Measurements from ENCODE around the gene CDO1.
A peak's percentile ranks its signal among the peaks of the same experiment; 100 is the strongest.

Gene CDO1

GRCh38 chr5:115816226-115817081 is at the start of gene CDO1:
Gene CDO1, minus strand, starts transcription at chr5:115816659. Its CDS starts 262 bp downstream, at chr5:115816397.
- peak in 1 of 2 donors; percentile 9 for DNase-seq

GRCh38 chr5:115859378-115859777 is 42.9 kb upstream of the CDO1 start:
- no peak for DNase-seq

GRCh38 chr5:115858396-115858795 is 41.9 kb upstream of the CDO1 start:
- no peak for DNase-seq

GRCh38 chr5:115857626-115858349 is 41.3 kb upstream of the CDO1 start:
- no peak for DNase-seq

- no peak for DNase-seq
Measured at GRCh38 chr5:115857057-115857479, 40.6 kb upstream of the CDO1 start.

- no peak for DNase-seq
Measured at GRCh38 chr5:115855959-115856358, 39.5 kb upstream of the CDO1 start.

- no peak for DNase-seq
Measured at GRCh38 chr5:115854139-115854538, 37.7 kb upstream of the CDO1 start.

- DNase-seq: no peak
Measured at GRCh38 chr5:115850744-115851416, 34.4 kb upstream of the CDO1 start.

GRCh38 chr5:115849258-115849798 is 32.9 kb upstream of the CDO1 start:
- DNase-seq: no peak

GRCh38 chr5:115847290-115847689 is 30.8 kb upstream of the CDO1 start:
- DNase-seq: no peak

GRCh38 chr5:115844321-115844817 is 27.9 kb upstream of the CDO1 start:
- no peak for DNase-seq

GRCh38 chr5:115843444-115844130 is 27.1 kb upstream of the CDO1 start:
- DNase-seq: no peak

GRCh38 chr5:115842952-115843351 is 26.5 kb upstream of the CDO1 start:
- no peak for DNase-seq

GRCh38 chr5:115842089-115842935 is 25.9 kb upstream of the CDO1 start:
- peak in 1 of 2 donors; percentile 18 for DNase-seq

GRCh38 chr5:115841382-115842088 is 25.1 kb upstream of the CDO1 start, which contains the start of the genes AP3S1 and ATG12:
Gene AP3S1, plus strand, starts transcription at chr5:115841935. Its CDS starts 103 bp downstream, at chr5:115842038.
Gene ATG12, minus strand, starts transcription at chr5:115841565. Its CDS starts 13 bp downstream, at chr5:115841552.
- DNase-seq: peak; percentile 91 to 92

GRCh38 chr5:115840873-115841272 is 24.4 kb upstream of the CDO1 start:
- no peak for DNase-seq

- DNase-seq: peak in 1 of 2 donors; percentile 82
Measured at GRCh38 chr5:115838885-115839518, 22.5 kb upstream of the CDO1 start.

GRCh38 chr5:115835481-115835880 is 19.0 kb upstream of the CDO1 start:
- no peak for DNase-seq

- DNase-seq: peak; percentile 44 to 60
Measured at GRCh38 chr5:115831163-115831768, 14.8 kb upstream of the CDO1 start.
